H1 (cell line): ENCODE measurements around the gene GREM2. TPM values are rescaled to one million over a fixed set of nuclear protein-coding genes. Genes with fewer than 3 reads are reported as not detected.

Experiments used
- CTCF ChIA-PET: fragments of 300-600 bp; sonication (Branson Sonifier 250); formaldehyde crosslinking; loops from one replicate; lab custom pipeline; 2021; ENCODE audit not compliant: partially characterized antibody; lab: Charles Lee
- POLR2A ChIA-PET: fragments of 300-600 bp; sonication (Branson Sonifier 250); formaldehyde crosslinking; loops from one replicate; lab custom pipeline; 2021; ENCODE audit warnings: inconsistent platforms; ENCODE audit not compliant: partially characterized antibody; lab: Charles Lee
- DNase-seq, 2 experiments: peaks; one replicate each; pipeline versions ENCODE4 v3.0.0 to v3.0.0-alpha.2; 2010 to 2022; ENCODE audit warnings: low spot score in 2 of 2, low read depth in 1 of 2, mixed read lengths in 1 of 2
- FAIRE-seq: peaks from 2 replicates; lab custom pipeline; 2011; peaks lifted over from hg19 to GRCh38; lab: Jason Lieb, UNC
- H2AFZ ChIP-seq: 2 replicates; pipeline ENCODE4 v1.8.1; 2012; ENCODE audit warnings: low read length, inconsistent platforms
- H2AK5ac ChIP-seq: 2 replicates; pipeline ENCODE4 v1.6.1; 2013; ENCODE audit warnings: low read depth, low read length
- H2BK120ac ChIP-seq: replicated peaks from 2 replicates; pipeline ENCODE3; 2013; ENCODE audit warnings: low read depth, low read length, inconsistent platforms
- H2BK12ac ChIP-seq: 2 replicates; pipeline ENCODE4 v1.6.1; 2013; ENCODE audit warnings: low read depth, low read length
- H2BK15ac ChIP-seq: 2 replicates; pipeline ENCODE4 v1.6.1; 2013; ENCODE audit warnings: low read length
- H2BK20ac ChIP-seq: 2 replicates; pipeline ENCODE4 v1.6.1; 2013; ENCODE audit warnings: low read length
- H2BK5ac ChIP-seq: 2 replicates; pipeline ENCODE4 v1.6.1; 2013; ENCODE audit warnings: low read depth, low read length
- H3K14ac ChIP-seq: 2 replicates; pipeline ENCODE4 v1.6.1; 2013; ENCODE audit warnings: inconsistent platforms; ENCODE audit not compliant: insufficient read length
- H3K18ac ChIP-seq: 2 replicates; pipeline ENCODE4 v1.6.1; 2013; ENCODE audit warnings: low read length; ENCODE audit errors: extremely low read depth
- H3K23ac ChIP-seq: 2 replicates; pipeline ENCODE4 v1.6.1; 2013; ENCODE audit warnings: inconsistent platforms; ENCODE audit not compliant: insufficient read length
- H3K23me2 ChIP-seq: 2 replicates; pipeline ENCODE4 v1.6.1; 2013; ENCODE audit warnings: low read depth, low read length
- H3K27ac ChIP-seq: 2 replicates; pipeline ENCODE4 v1.6.1; 2011; ENCODE audit warnings: low read depth, low read length, inconsistent platforms
- H3K27me3 ChIP-seq, 4 experiments: replicated peaks in 1 of 4; 1 replicate in 1 of 4; 2 replicates in 3 of 4; pipeline versions ENCODE4 v1.6.1 to v1.8.1; 2011 to 2013; ENCODE audit warnings: low read length in 3 of 4, mild to moderate bottlenecking in 3 of 4, inconsistent platforms in 2 of 4, mixed read lengths in 2 of 4, moderate library complexity in 1 of 4; ENCODE audit not compliant: control insufficient read depth in 3 of 4, insufficient read depth in 3 of 4; ENCODE audit errors: extremely low read depth in 1 of 4
- H3K36me3 ChIP-seq, 4 experiments: 2 replicates each; pipeline versions ENCODE4 v1.6.1 to v1.8.1; 2011 to 2013; ENCODE audit warnings: mild to moderate bottlenecking in 4 of 4, low read length in 3 of 4, moderate library complexity in 2 of 4, control low read depth in 1 of 4, inconsistent platforms in 1 of 4; ENCODE audit not compliant: insufficient read depth in 4 of 4, control insufficient read depth in 2 of 4
- H3K4ac ChIP-seq: replicated peaks from 2 replicates; pipeline ENCODE3; 2013; ENCODE audit warnings: low read length, low read depth, mixed read lengths, inconsistent platforms; ENCODE audit not compliant: insufficient read length
- H3K4me1 ChIP-seq, 4 experiments: replicated peaks in 1 of 4; 1 replicate in 1 of 4; 2 replicates in 3 of 4; pipeline versions ENCODE4 v1.6.1 to v1.8.1; 2011 to 2013; ENCODE audit warnings: low read length in 3 of 4, inconsistent platforms in 2 of 4, mixed read lengths in 1 of 4; ENCODE audit not compliant: insufficient read depth in 4 of 4, control insufficient read depth in 3 of 4
- H3K4me2 ChIP-seq, 2 experiments: 2 replicates each; pipeline versions ENCODE4 v1.6.1 to v1.8.1; 2011 to 2013; ENCODE audit warnings: low read depth in 2 of 2, low read length in 2 of 2, control low read depth in 1 of 2, inconsistent platforms in 1 of 2, mild to moderate bottlenecking in 1 of 2; ENCODE audit not compliant: insufficient read depth in 1 of 2
- H3K4me3 ChIP-seq, 4 experiments: fragments of 200-600, 300-600 bp in 1 of 4; sonication (generic), shearing (Covaris generic), sonication (Bioruptor Twin) in 1 of 4; 2 replicates each; pipeline versions ENCODE4 v1.5.1 to v1.8.1; 2011 to 2016; ENCODE audit warnings: low read length in 4 of 4, low read depth in 3 of 4, control low read depth in 2 of 4, inconsistent platforms in 2 of 4, mild to moderate bottlenecking in 2 of 4, mixed read lengths in 1 of 4, moderate library complexity in 1 of 4; ENCODE audit not compliant: insufficient read depth in 2 of 4; ENCODE audit errors: extremely low read depth in 1 of 4
- H3K56ac ChIP-seq: replicated peaks from 2 replicates; pipeline ENCODE3; 2013; ENCODE audit warnings: low read depth, mild to moderate bottlenecking, mixed read lengths, low read length, inconsistent platforms; ENCODE audit not compliant: insufficient read length
- H3K79me1 ChIP-seq: 2 replicates; pipeline ENCODE4 v1.6.1; 2013; ENCODE audit warnings: low read depth, low read length, control low read depth
- H3K79me2 ChIP-seq, 2 experiments: 2 replicates each; pipeline versions ENCODE4 v1.6.1 to v1.8.1; 2012 to 2013; ENCODE audit warnings: low read length in 2 of 2, mild to moderate bottlenecking in 2 of 2, inconsistent platforms in 1 of 2; ENCODE audit not compliant: insufficient read depth in 2 of 2, control insufficient read depth in 1 of 2
- H3K9ac ChIP-seq, 4 experiments: replicated peaks in 1 of 4; 1 replicate in 1 of 4; 2 replicates in 3 of 4; pipeline versions ENCODE4 v1.6.1 to v1.8.1; 2011 to 2013; ENCODE audit warnings: low read depth in 3 of 4, low read length in 3 of 4, control low read depth in 2 of 4, mild to moderate bottlenecking in 2 of 4, moderate library complexity in 2 of 4, inconsistent platforms in 1 of 4; ENCODE audit errors: extremely low read depth in 1 of 4
- H3K9me3 ChIP-seq, 2 experiments: 2 replicates each; pipeline versions ENCODE4 v1.6.1 to v1.8.1; 2012 to 2013; ENCODE audit warnings: mild to moderate bottlenecking in 2 of 2, moderate library complexity in 2 of 2, control low read depth in 1 of 2, inconsistent platforms in 1 of 2, low read depth in 1 of 2, low read length in 1 of 2, mixed read lengths in 1 of 2; ENCODE audit not compliant: insufficient read depth in 2 of 2
- H4K20me1 ChIP-seq, 2 experiments: replicated peaks in 1 of 2; 2 replicates each; pipeline versions ENCODE3 to v1.8.1; 2011 to 2013; ENCODE audit warnings: inconsistent platforms in 2 of 2, low read length in 2 of 2, mild to moderate bottlenecking in 1 of 2; ENCODE audit not compliant: insufficient read depth in 2 of 2, control insufficient read depth in 1 of 2
- H4K5ac ChIP-seq: 2 replicates; pipeline ENCODE4 v1.6.1; 2013; ENCODE audit warnings: low read length, low read depth, mixed read lengths, inconsistent platforms; ENCODE audit not compliant: insufficient read length
- H4K8ac ChIP-seq: 2 replicates; pipeline ENCODE4 v1.8.0; 2013; ENCODE audit warnings: mild to moderate bottlenecking, moderate library complexity, low read length, inconsistent platforms; ENCODE audit not compliant: insufficient read depth; ENCODE audit errors: extremely low read depth
- H4K91ac ChIP-seq: replicated peaks from 2 replicates; pipeline ENCODE3; 2013; ENCODE audit warnings: low read length, mixed read lengths, inconsistent platforms; ENCODE audit not compliant: insufficient read length
- CBX5 ChIP-seq: fragments of 300-800, 300-1000 bp; sonication (generic); IDR thresholded peaks from 2 replicates; pipeline ENCODE4 v1.7.1; 2016; ENCODE audit warnings: antibody characterized with exemption, low read length, low read depth
- CEBPB ChIP-seq: IDR thresholded peaks from 2 replicates; pipeline ENCODE4 v1.6.1; 2012; ENCODE audit warnings: low read depth, low read length
- EZH2 ChIP-seq: fragments of 200-600 bp; sonication (generic); IDR thresholded peaks from 2 replicates; pipeline ENCODE4 v1.7.1; 2012; ENCODE audit warnings: low read depth, mild to moderate bottlenecking, moderate library complexity, low read length, inconsistent platforms; ENCODE audit not compliant: severe bottlenecking
- GTF2F1 ChIP-seq: IDR thresholded peaks from 2 replicates; pipeline ENCODE4 v1.6.1; 2012; ENCODE audit warnings: low read depth, low read length, improper control_type of control experiment, borderline replicate concordance
- SAP30 ChIP-seq: fragments of 300-600 bp; sonication (generic); IDR thresholded peaks from 2 replicates; pipeline ENCODE4 v1.7.1; 2012; ENCODE audit warnings: low read length, moderate library complexity, mild to moderate bottlenecking, inconsistent platforms; ENCODE audit not compliant: insufficient read depth, insufficient replicate concordance
- SIRT6 ChIP-seq: IDR thresholded peaks from one replicate; pipeline ENCODE4 v1.7.1; 2012; ENCODE audit warnings: low read length, inconsistent platforms
- WGBS, 2 experiments: shearing (Covaris generic) in 1 of 2; methylation state at CpG; one replicate each; pipeline versions ENCODE4 v1.1.6 to v1.1.7; 2013 to 2015; ENCODE audit warnings: low lambda C conversion rate in 2 of 2, mixed read lengths in 2 of 2, inconsistent platforms in 1 of 2, low coverage in 1 of 2, missing lambda C conversion rate in 1 of 2; ENCODE audit not compliant: insufficient replicate concordance in 2 of 2, insufficient coverage in 1 of 2, insufficient read length in 1 of 2; ENCODE audit errors: extremely low coverage in 1 of 2, missing lambda C conversion rate in 1 of 2; 5-methylcytosine and 5-hydroxymethylcytosine counted together
- polyA plus RNA-seq, 7 experiments: library from polyadenylated mRNA; depleted of rRNA in 3 of 7; stranded (reverse) in 5 of 7; unstranded in 2 of 7; fragments of >200 nt in 5 of 7; fragments of 200-250 nt in 2 of 7; gene quantifications; 1 replicate in 5 of 7; 2 replicates in 1 of 7; 4 replicates in 1 of 7; pipeline versions ENCODE4 v1.2.1 to v1.2.3, GENCODE V29; 2011 to 2013; ENCODE audit warnings: missing spikeins in 2 of 7, mixed read lengths in 2 of 7
- total RNA-seq: library from RNA; stranded (reverse); fragmentation: NEBNext Ultra II Directional; extraction: Animal tissue kit (Norgen Biotek cat#: 25700); gene quantifications from 2 replicates; pipeline ENCODE4 v1.2.1, GENCODE V29; 2021

GREM2 gene
- total and polyA plus RNA-seq, 2 of the 8 experiments (the other 6 are each of a cell fraction or from before 2014, with no cell fraction given) = 0.05 TPM; not detected in 1

GRCh38 chr1:240586006-240586405 is 25.9 kb downstream of the GREM2 start:
- Histone ChIP-seq H2BK20ac (no peak overlapping the region), H3K27ac (no peak overlapping the region), H3K4me1 (no peaks in the 10 kb centered on the region), H3K9me3 (no peaks in the 10 kb centered on the region), H2BK15ac (no peak overlapping the region), H2BK5ac (no peak overlapping the region), H3K23me2 (no peaks in the 10 kb centered on the region), H3K18ac (no peak overlapping the region), H3K23ac (no peak overlapping the region), H3K56ac (no peak overlapping the region), H2BK120ac (no peak overlapping the region), H4K91ac (no peak overlapping the region), H2AFZ (no peak overlapping the region), H3K79me2 (no peaks in the 10 kb centered on the region), H3K4ac (no peak overlapping the region), H2BK12ac (no peak overlapping the region), H2AK5ac (no peak overlapping the region), H3K4me3 (no peak overlapping the region), H3K9ac (no peak overlapping the region), H3K79me1 (no peaks in the 10 kb centered on the region), H3K14ac (no peak overlapping the region)
- DNase-seq = no peak
- no peak for FAIRE-seq
- ChIA-PET POLR2A (no interaction called here), CTCF (no interaction called here)
- 93% methylated on average over 2 of the region's 2 CpGs; no CpG with 5 or more reads in 1 of the 2 experiments for WGBS, 2 experiments
- TF ChIP-seq SAP30 (no peak), CEBPB (no peak), SIRT6 (no peak), EZH2 (no peak), CBX5 (no peak), GTF2F1 (no peak)
- TF ChIP-seq, all 59 proteins: peak for 0
- Histone ChIP-seq H4K8ac (no peak overlapping the region), H4K20me1 (no peaks in the 10 kb centered on the region), H3K27me3 (no peaks in the 10 kb centered on the region), H4K5ac (no peak overlapping the region), H3K4me2 (no peak overlapping the region), H3K36me3 (no peaks in the 10 kb centered on the region)
